Measurements from ENCODE around the gene C14orf132.

Gene C14orf132

DNA sequence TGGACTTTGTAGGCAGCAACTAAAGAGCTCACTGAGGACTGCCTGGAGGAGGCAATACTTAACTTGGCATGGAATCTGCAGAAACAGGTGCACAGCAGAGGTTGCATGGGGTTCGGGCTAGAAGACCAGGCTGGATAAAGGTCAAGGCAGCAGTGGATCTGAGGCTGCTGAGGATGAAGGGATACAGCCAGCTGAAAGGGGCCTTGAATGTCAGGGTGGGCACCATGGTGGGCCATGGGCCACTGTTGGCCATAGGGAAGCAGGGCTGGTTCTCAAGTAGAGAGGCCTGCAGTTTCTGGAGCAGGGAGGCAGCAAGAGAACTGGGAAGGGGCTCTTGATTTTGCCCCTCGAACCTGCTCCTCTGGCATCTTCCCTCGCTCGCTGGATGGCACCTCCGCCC, 55.5 kb downstream of the C14orf132 start:
- H3K4me3 ChIP-seq (ENCODE audit: low read depth, low read length) = no peak overlapping the region
- TF ChIP-seq, protein P1, sequence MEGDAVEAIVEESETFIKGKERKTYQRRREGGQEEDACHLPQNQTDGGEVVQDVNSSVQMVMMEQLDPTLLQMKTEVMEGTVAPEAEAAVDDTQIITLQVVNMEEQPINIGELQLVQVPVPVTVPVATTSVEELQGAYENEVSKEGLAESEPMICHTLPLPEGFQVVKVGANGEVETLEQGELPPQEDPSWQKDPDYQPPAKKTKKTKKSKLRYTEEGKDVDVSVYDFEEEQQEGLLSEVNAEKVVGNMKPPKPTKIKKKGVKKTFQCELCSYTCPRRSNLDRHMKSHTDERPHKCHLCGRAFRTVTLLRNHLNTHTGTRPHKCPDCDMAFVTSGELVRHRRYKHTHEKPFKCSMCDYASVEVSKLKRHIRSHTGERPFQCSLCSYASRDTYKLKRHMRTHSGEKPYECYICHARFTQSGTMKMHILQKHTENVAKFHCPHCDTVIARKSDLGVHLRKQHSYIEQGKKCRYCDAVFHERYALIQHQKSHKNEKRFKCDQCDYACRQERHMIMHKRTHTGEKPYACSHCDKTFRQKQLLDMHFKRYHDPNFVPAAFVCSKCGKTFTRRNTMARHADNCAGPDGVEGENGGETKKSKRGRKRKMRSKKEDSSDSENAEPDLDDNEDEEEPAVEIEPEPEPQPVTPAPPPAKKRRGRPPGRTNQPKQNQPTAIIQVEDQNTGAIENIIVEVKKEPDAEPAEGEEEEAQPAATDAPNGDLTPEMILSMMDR (IDR thresholded peaks at IDR 0.05; ENCODE audit: borderline replicate concordance, insufficient read depth, low read depth, low read length) = no peak

DNA sequence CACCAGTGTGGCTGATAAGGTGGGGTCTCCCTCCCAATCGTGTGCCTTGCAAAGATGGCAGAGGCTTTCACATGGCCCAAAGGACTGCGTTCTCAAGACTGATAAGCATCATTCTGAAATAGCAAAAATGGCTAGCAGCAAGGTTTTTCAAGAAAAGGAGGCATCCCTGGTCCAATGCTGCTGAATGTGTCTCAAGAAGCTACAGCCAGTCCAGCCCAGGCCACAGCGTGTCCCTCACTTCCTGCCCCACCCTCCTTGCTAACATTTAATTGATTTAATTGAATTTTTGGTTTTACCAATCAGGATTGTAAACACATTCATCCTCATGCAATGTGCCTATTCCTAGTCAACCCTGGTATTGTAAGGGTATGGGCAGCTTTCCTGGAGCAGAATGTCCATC, 55.9 kb downstream of the C14orf132 start:
- no peak overlapping the region for H3K4me3 ChIP-seq (ENCODE audit: low read depth, low read length)

DNA sequence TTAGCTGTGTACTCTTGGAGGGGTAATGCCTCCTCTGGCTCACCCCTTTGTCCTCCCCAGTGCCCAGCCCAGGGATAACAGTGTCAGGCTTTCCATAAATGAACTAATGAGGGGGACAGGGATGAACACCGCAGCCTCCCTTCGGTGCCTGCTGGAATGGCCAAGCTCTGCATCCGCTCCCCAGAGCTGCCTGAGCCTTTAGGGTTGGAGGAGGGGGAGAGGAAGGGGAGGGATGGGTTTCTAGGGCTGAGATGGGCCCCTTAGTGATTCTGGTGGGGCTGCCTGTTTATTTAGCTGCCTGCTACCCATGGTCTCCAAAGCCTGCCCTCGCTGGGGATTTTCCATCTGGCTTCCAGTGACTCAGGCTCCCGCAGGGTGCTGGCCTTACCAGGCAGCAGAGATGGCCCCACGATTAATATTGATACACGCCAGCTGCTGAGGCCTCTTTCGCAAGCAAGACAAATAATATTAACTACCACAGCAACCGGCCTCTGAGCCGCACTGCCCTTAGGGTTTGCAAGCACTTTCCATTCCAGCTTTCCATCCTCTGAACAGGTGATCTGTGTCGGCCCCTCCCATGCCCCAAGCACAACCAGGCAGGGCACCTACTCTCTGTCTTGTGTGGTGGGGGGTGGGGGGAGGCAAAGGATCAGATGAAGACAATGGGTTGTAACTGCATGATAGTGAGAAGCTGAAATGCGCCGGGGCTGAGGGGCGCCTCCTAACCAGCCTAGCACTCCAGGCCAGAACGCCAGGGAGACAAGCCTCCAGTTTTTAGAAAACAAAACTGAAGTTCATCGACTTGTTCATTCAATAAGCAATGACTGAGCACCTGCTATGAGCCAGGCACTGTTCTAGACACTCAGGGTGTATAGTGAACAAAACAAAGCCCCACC, 56.7 kb downstream of the C14orf132 start:
- TF ChIP-seq, protein P1 (IDR thresholded peaks at IDR 0.05; ENCODE audit: borderline replicate concordance, insufficient read depth, low read depth, low read length) = no peak

More for the DNA sequence above, 55.9 kb downstream of the C14orf132 start:
- TF ChIP-seq, protein P1 (IDR thresholded peaks at IDR 0.05; ENCODE audit: borderline replicate concordance, insufficient read depth, low read depth, low read length) = no peak

DNA sequence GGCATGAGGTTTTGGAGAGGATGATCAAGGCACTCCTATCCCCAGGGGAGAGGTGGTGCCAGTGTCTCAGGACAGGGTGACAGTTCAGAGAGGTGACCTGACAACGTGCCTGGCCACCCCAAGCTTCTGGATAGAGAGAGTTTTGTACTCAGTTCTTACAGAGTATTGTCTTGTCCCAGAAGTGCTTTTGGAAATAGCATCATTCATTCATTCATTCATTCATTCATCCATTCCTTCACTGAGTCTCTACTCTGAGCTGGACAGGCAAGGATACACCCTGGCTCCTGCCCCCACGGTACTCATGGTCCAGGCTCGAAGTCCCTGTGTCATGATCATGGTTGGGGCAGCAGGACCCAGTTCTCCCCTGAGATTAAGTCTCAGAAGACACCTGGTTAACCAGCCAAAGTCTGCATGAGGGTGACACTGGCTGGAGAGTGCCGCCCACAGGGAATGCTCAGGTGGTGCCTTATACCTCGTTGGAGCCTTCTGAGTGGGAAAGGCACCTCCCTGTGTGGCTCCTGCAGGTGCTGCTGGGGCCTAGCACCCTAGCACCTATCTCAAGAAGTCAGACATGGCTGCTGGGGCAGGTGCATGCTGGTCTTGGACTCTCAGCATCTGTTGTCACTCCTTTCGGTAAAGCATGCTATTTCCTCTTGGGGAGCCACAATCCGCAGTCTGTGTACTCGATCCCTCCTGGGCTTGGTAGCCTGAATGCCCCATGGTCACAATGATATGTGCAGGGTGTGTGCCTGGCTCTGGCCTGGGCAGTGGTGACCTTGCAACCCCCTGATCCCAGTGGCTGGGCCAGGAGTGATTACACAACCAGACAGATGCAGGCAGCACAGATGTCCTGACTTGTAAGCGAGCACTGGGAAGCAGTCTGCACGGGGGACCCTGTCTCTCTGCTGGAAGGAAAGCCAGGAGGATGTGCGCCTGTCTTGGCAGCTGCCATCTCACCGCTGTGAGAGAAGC, 57.8 kb downstream of the C14orf132 start:
- no peak overlapping the region for H3K4me3 ChIP-seq (ENCODE audit: low read depth, low read length)
- TF ChIP-seq, protein P1 (IDR thresholded peaks at IDR 0.05; ENCODE audit: borderline replicate concordance, insufficient read depth, low read depth, low read length) = no peak

More for the DNA sequence above, 56.7 kb downstream of the C14orf132 start:
- no peak overlapping the region for H3K4me3 ChIP-seq (ENCODE audit: low read depth, low read length)

DNA sequence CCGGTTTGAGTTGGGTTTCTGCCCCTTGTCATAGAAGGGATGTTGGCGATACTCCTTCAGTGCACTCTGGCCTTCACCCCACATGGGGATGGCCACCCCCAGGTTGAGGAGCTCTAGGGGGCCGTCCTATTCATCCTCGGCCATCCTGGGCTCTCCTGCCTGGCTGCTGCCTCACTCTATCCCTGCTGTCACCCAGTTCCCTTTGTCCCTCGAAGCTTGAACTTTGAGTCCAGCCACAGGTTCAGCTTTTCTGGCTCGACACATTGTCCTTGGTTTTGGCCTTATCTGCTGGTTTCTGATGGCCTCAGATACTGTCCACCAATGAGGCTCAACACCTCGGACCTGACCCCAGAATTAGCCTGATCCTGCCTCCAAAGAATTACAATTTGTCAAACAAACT, 58.6 kb downstream of the C14orf132 start:
- TF ChIP-seq, protein P1 (IDR thresholded peaks at IDR 0.05; ENCODE audit: borderline replicate concordance, insufficient read depth, low read depth, low read length) = no peak
- H3K4me3 ChIP-seq (ENCODE audit: low read depth, low read length) = no peak overlapping the region

DNA sequence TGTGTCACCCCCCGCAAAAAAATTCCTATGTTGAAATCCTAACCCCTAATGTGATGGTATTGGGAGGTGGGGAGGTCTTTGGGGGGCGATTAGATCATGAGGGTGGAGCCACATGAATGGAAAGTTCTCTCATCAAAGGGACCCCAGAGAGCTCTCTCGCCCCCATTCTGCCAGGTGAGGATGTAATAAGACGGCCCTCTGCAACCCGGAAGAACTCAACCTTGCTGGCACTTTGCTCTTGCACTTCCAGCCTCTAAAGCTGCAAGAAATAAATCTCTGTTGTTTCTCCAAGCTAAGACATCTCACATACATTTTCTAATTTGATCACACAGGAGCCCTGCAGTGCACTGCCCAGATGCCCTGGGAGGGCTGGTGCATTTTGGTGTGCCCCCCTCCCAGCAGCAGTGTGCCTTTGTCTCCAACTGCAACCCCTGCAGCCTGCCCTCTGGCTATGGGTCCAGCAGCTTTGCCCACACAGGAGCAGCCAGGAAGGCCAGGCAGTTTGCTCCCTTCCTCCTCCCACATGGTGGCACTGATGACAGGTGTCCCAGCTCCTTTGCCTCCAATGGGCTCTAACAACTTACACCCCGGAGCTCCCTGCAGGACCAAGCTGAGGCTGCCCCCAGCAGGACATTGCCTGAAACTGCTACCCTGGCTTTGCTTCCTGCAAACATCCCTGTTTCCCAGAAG, 59.3 kb downstream of the C14orf132 start:
- H3K4me3 ChIP-seq (ENCODE audit: low read depth, low read length) = no peak overlapping the region

More for the DNA sequence above, 59.3 kb downstream of the C14orf132 start:
- TF ChIP-seq, protein P1 (IDR thresholded peaks at IDR 0.05; ENCODE audit: borderline replicate concordance, insufficient read depth, low read depth, low read length) = peak; percentile 55; the same call in 1 of the 2 replicates

Measured in GM12875 (cell line).